Measurements from ENCODE around the gene GDPD4.
"Not testable (repeated sequence)": the region's sequence is repeated elsewhere in the genome, so short reads cannot be mapped to it uniquely, and the experiment has no call there.

Gene GDPD4

DNA sequence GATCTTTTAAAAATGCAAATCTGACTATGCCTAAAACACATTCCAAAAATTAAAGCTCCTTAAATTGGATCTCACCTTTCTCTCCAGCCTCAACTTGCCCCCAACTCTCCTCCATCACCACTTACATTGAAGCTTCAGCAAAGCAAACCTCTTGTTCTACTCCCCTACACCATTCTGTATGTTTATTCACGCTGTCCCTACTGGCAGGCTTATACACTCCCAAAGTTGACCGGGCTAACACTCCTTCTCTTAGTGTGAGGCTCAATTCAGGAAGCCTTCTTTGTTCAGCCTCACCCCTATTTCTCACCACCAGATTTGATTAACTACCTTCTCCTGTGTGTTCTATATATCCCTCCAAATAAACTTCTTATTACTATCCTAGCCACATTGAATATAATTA lies 1.8 kb upstream of the GDPD4 start:
- H3K4me3 ChIP-seq (ENCODE audit: low read depth, low read length): no peak overlapping the region
- in situ Hi-C loops (cut with HindIII; ENCODE audit: low sequenced_read_pairs): no loop called here
- no peak for DNase-seq (ENCODE audit: low read depth)
- TF ChIP-seq, protein P1, sequence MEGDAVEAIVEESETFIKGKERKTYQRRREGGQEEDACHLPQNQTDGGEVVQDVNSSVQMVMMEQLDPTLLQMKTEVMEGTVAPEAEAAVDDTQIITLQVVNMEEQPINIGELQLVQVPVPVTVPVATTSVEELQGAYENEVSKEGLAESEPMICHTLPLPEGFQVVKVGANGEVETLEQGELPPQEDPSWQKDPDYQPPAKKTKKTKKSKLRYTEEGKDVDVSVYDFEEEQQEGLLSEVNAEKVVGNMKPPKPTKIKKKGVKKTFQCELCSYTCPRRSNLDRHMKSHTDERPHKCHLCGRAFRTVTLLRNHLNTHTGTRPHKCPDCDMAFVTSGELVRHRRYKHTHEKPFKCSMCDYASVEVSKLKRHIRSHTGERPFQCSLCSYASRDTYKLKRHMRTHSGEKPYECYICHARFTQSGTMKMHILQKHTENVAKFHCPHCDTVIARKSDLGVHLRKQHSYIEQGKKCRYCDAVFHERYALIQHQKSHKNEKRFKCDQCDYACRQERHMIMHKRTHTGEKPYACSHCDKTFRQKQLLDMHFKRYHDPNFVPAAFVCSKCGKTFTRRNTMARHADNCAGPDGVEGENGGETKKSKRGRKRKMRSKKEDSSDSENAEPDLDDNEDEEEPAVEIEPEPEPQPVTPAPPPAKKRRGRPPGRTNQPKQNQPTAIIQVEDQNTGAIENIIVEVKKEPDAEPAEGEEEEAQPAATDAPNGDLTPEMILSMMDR (IDR thresholded peaks at IDR 0.05; ENCODE audit: low read depth, low read length, missing control alignments): no peak

DNA sequence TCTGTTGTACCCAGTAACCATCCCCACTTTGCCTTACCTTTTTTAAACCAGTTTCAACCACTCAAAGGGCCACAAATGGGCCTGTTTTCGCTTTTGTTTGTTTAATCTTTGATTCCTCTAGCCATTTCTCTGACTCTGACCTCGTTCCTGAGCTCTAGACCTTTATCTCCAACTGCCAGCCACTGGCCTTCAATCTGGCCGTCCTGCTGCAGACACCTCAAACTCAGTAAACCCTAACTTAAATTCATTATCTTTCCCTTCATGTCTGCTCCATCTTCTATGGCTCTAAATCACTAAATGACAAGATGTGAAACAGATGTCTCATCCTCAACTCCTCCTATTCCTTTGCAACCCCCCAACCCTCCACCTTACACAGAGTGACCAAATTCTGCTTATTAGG lies 1.3 kb upstream of the GDPD4 start:
- in situ Hi-C loops (cut with HindIII; ENCODE audit: low sequenced_read_pairs): no loop called here
- TF ChIP-seq, protein P1 (IDR thresholded peaks at IDR 0.05; ENCODE audit: low read depth, low read length, missing control alignments): no peak
- no peak overlapping the region for H3K4me3 ChIP-seq (ENCODE audit: low read depth, low read length)
- no peak for DNase-seq (ENCODE audit: low read depth)

DNA sequence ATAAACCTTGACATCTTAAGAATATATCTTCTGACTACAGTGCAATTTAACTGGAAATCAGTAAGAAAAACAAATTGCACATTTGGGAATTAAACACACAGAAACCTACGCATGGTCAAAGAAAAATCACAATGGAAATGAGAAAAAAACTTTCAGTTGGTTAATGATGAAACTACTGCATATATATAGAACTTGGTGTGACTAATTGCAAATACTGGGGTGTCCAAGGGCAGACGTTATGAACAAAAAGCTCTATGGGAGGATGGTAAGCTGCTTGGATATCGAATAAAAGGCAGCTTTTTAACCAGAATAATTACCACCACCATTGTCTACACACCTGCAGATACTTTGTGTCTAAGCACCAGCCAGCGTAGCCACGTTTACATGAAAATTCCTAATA lies 791 bp downstream of the GDPD4 start:
- H3K4me3 ChIP-seq (ENCODE audit: low read depth, low read length): no peak overlapping the region
- DNase-seq (ENCODE audit: low read depth): no peak
- in situ Hi-C loops (cut with HindIII; ENCODE audit: low sequenced_read_pairs): no loop called here
- TF ChIP-seq, protein P1 (IDR thresholded peaks at IDR 0.05; ENCODE audit: low read depth, low read length, missing control alignments): no peak

DNA sequence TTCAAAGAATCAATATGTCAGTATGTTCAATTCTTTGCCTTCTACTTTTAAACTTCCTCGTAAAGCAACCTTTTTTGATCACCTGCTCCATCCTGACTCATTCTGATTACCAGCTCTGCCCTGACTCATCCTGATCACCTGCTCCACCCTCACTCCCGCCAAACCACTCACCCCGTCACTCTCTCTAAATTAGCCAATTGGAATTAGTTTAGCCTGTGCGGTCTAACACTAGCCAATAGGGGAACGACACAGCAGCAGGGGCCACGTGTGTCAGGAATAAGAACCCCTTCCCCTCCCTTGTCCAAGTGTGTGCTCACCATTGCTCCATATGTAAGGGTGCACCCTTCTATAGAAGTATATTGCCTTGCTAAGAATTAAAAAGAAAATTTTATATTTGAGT lies 1.5 kb downstream of the GDPD4 start:
- in situ Hi-C loops (cut with HindIII; ENCODE audit: low sequenced_read_pairs); DNase-seq (ENCODE audit: low read depth): not testable (repeated sequence)

DNA sequence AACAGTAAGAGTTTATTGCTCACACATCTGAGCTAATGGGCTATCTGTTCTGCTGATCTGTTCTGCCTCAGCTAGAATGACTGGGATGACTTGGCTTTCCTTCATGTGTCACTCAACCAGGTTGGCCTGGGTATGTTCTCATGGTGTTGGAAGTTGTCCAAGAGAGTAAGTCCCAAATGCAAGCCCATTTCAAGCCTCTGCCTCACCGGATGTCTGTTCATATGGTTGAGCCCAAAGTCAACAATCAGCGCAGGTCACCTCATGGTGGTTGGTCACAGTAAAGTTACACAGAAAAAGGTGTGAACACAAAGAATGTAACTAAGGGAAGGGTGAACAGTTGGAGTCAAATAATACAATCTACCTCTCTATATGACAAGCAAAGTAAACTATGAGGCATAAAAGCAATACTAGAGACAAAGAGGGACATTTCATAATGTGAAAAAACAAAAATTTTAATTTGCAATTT lies 1.9 kb downstream of the GDPD4 start:
- in situ Hi-C loops (cut with HindIII; ENCODE audit: low sequenced_read_pairs): no loop called here
- H3K4me3 ChIP-seq (ENCODE audit: low read depth, low read length): no peak overlapping the region
- DNase-seq (ENCODE audit: low read depth): no peak
- TF ChIP-seq, protein P1 (IDR thresholded peaks at IDR 0.05; ENCODE audit: low read depth, low read length, missing control alignments): no peak

More for the DNA sequence above, 1.5 kb downstream of the GDPD4 start:
- not testable (repeated sequence) for H3K4me3 ChIP-seq (ENCODE audit: low read depth, low read length)

DNA sequence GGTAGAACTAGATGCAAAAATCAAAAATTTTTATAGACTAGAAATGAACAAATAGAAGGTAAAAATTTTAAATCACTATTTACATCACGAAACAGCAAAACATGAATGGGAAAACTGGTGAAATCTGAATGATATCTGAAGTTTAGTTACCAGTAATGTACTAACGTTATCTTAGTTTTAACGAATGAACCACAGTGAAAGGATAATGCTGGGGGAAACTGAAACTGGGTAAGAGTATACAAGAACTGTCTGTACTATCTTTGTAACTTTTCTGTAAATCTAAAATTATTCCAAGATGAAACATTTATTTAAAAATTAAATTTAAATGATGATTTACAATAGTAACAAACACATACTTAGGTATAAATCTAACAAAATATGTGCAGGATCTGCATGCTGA lies 7.4 kb downstream of the GDPD4 start:
- H3K4me3 ChIP-seq (ENCODE audit: low read depth, low read length): no peak overlapping the region
- DNase-seq (ENCODE audit: low read depth): no peak
- in situ Hi-C loops (cut with HindIII; ENCODE audit: low sequenced_read_pairs): no loop called here
- TF ChIP-seq, protein P1 (IDR thresholded peaks at IDR 0.05; ENCODE audit: low read depth, low read length, missing control alignments): no peak

DNA sequence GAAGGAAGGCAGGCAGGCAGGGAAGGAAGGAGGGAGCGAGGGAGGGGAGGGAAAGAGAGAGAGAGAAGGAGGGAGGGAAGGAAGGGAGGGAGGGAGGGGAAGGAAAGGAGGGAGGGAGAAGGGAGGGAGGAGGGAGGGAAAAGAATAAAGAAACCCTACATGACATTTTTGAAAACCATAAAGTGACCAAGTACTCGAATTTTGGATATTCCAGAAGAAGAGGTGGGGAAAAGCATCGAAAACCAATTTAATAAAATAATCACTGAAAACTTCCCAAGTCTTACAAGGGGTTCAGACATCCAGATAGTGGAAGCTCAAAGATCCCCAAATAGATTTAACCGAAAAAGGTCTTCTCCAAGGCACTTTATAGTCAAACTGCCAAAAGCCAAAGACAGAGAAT lies 11.7 kb downstream of the GDPD4 start:
- no peak overlapping the region for H3K4me3 ChIP-seq (ENCODE audit: low read depth, low read length)
- TF ChIP-seq, protein P1 (IDR thresholded peaks at IDR 0.05; ENCODE audit: low read depth, low read length, missing control alignments): no peak
- in situ Hi-C loops (cut with HindIII; ENCODE audit: low sequenced_read_pairs): no loop called here
- no peak for DNase-seq (ENCODE audit: low read depth)
